HL-60/S4 (cell line): ENCODE measurements around the gene KCNJ10.

ENCODE experiments used
- in situ Hi-C: fragments of 300-500 bp; cut with MboI; formaldehyde crosslinking; loops from 2 replicates; pipeline ENCODE4 v1.14.3; 2022; ENCODE audit warnings: low sequenced_read_pairs

KCNJ10 gene

DNA sequence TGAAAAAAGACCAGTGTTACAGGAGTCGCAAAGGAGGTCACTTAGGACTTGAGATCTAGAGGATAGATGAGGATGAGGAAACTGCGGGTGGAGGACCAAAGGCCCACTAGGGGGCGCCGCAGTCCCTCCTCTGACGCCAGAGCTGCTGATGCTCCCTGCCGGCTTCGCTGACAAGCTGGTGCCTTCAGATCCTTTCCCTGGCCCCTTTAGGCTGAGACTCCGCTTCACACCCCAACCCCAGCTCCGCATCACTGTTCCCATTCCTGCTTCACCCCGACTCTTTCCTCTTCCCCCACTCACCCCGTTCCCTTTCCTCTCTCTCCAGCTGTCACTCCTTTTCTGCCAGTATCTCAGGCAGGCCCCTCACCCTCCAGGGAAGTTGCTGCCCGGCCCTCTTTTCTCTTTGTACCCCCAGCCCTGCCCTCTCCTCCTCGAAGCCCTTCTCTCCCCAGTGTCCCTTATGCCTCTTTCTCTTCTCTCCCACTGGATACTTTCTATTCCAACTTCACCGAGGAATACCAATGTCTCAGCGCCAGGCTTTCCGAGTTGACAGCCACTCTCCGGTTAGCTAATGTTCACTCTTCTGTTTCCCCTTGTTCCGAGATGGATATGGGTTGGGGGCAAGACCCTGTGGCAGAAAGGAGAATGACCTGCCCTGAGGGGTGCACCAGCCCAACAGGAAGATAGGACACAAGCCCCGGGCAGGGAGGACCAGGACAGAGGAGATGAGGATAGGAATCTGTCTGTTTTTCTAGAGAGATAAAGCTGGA, 15.9 kb upstream of the KCNJ10 start:
- in situ Hi-C loops = no loop called here

- in situ Hi-C loops = no loop called here
Measured at GRCh38 chr1:160084771-160085321, 14.9 kb upstream of the KCNJ10 start.

- in situ Hi-C loops = no loop called here
Measured at GRCh38 chr1:160083968-160084770, 14.2 kb upstream of the KCNJ10 start.

DNA sequence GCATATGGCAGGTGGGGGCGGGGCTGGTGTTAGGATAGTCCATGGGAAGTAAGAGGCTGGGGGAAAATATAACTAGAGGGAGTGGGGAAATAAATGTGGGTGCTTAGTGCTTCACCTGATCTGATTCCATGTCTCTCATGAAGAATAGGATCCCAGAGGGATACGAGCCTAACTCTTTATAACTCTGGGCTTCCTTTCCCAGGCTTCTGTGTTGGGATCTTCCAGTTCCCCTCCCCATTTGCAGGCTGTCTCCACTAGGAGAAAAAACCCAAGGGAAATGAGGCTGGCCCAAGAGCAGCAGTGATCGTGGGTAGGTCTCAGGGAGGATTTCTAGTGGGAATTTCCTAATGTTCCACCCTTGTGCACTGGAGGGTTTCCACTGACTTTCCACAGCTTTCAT, 13.0 kb upstream of the KCNJ10 start:
- in situ Hi-C loops = no loop called here

GRCh38 chr1:160082487-160082886, 12.5 kb upstream of the KCNJ10 start:
- in situ Hi-C loops = no loop called here

DNA sequence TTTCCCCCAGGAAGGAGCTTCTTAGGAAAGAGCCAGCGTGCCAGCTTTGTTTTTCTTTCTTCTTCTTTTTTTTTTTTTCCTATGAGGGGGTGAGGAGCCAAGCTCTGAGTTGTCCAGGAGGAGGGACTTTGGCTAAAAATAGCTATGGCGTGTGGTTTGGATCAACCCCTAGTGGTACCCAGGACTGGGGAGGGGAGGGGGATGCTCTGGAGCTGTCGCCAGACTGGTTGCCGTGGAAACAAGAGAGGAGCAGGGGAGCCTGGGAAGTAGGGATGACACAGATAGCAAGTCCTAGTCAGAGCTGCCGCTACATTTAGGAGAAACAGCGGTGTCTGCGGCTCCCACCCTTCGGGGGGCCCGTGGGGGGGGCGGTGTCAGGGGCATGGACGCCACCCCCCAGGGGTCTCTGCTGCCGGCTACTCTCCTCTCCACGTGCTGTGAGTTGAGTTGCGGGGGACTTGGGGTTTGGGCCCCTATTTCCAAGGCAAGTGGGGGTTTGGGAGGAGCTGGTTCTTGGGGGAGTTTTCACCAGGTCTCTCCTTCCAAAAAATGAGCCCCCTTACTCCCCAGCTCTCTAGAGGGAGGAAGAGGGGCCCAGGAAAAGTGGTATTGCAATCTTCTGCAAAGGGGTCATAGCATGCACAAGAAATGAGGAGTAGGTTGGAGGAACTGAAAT, 11.4 kb upstream of the KCNJ10 start, which contains the start of gene KCNJ9:
KCNJ9 (plus strand) TSS at position 278 of the 676 bp plus-strand sequence. CDS start 2,493 bp downstream, outside the sequence.
- in situ Hi-C loops = no loop called here

DNA sequence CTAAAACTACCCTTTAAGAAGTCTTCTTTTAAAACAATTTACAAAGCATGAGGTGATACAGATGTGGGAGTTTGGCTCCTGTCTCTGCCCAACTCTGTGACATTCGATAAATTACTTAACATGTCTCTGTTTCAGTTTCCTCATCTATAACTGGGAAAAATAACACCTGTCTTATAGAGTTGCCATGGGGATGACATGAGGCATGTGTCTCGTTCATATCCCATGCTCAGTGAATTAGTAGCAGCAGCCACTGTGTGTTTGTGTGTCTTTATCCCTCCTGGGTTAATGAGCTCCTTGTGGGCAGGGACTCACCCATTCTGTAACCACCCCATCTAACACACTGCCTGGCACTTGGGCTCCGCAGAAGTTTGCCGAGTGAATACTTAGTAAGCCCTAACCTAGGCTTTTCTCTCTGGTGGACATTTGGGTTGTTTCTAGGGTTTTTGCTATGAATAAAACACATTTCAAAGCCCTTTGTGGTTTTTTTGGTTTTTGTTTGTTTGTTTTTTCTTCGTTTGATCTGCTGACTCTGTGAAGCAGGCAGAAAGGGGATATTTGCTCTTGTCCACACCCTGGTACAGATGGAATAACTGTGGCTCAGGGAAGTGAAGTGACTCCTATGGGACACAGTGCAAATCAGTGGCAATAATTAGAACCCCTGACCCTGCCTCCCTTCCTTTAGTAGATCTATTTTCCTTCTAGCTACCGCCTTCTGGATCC, 10.6 kb upstream of the KCNJ10 start:
- in situ Hi-C loops = no loop called here

DNA sequence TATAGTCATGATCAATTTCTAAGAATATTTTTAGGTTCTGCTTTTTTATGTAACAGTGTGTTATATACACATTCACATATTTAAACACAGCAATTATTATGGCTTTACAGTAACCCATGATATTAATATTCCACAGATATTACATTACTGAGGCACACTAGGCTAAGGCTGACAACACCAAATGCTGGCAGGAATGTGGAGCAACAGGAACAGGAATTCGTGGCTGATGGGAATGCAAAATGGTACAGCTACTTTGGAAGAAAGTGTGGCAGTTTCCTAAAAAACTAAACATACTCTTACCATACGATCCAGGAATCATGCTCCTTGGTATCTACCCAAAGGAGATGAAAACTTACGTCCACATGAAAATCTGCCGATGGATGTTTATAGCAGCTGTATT, 9.5 kb upstream of the KCNJ10 start:
- in situ Hi-C loops = no loop called here

DNA sequence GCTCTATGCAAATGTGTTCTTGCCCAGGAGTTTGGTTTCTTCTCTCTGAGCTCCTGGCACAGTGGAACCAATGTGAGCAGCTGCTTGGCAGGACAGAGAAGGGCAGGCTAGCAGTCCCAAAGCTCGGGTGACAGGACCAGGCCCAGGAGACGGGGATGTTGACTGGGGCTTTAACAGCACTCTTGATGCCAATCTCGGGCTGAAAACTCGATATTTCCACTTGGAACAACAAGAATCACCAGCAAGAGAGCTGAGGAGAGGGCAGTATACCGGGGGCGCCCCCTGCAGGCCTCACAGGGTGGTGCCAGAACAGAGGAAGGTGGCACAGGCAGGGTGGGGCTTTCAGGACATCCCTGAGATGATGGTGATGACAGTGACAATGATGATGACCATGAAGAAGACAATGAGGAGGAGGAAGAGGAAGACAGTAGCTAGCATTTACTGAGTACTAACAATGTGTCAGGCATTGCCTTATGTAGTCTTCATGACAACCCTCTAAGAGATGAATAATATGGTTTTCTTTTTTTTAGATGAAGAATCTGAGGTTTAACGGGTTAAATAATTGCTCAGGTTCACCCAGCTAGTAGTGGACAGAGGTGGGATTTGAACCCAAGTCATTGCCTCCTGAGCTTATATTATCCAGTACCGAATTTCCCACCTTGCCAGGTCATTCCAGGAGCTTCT, 8.7 kb upstream of the KCNJ10 start:
- in situ Hi-C loops = no loop called here

DNA sequence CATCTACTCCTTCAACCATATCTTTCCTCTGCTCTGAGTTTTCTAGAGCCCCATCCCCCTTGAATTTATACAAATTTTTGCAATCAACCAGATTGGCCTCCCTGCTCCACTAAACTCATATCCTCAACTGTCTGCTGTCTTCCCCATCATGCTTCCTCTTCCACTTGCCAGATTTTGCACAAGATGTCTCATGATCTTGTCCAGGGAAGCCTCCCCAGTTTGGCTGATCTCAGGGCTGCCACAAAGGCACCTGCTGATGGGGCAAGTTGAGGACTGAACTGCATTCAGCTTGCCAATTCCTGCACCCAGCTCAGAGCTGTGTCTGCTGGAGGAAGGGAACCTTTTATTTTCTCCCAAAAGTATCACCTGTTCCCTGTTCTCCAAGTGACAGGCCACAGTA, 7.5 kb upstream of the KCNJ10 start:
- in situ Hi-C loops = no loop called here

DNA sequence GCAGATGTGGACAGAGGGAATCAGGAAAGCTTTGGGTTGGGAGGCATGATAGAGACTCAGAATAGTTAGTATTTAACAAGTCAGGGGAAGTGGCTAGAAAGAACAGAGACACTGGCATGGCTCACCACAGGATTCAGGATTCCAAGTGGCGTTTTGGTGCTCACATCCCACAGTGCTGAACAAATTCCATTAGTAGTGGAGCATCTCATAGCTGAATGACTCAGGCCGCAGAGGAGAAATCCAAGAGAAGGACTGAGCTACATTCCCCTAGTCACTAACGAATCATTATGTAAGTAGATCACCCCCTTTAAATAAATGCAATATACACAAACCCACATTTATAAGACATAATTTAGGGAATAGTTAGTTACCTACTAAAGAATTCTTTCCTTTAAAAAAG, 6.3 kb upstream of the KCNJ10 start:
- in situ Hi-C loops = no loop called here

GRCh38 chr1:160075836-160076235, 5.9 kb upstream of the KCNJ10 start:
- in situ Hi-C loops = no loop called here

DNA sequence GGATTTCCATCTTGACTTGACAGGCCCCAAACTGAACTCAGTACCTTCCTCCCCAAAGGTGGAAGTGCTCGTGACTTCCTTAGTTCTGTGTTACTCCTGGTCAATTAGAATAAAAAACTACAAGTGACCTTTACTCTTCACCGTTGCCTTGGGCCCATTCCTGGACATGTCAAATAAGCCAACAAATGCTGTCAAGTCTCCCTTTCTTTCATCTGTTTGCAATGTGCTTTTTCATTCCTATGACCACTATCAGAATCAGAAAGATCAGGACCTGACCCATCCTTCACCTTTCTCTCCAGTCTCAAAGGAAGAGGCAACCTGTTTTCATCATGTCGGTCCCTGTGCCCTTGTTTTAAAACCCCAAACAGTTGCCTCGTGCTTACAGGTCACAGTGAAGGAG, 4.9 kb upstream of the KCNJ10 start:
- in situ Hi-C loops = no loop called here

- in situ Hi-C loops = no loop called here
Measured at GRCh38 chr1:160071289-160071688, 1.3 kb upstream of the KCNJ10 start.

GRCh38 chr1:160070243-160071163, 543 bp upstream of the KCNJ10 start:
- in situ Hi-C loops = no loop called here

- in situ Hi-C loops = no loop called here
Measured at GRCh38 chr1:160068225-160068624, 1.7 kb downstream of the KCNJ10 start.

GRCh38 chr1:160066829-160067745, 2.9 kb downstream of the KCNJ10 start:
- in situ Hi-C loops = no loop called here

DNA sequence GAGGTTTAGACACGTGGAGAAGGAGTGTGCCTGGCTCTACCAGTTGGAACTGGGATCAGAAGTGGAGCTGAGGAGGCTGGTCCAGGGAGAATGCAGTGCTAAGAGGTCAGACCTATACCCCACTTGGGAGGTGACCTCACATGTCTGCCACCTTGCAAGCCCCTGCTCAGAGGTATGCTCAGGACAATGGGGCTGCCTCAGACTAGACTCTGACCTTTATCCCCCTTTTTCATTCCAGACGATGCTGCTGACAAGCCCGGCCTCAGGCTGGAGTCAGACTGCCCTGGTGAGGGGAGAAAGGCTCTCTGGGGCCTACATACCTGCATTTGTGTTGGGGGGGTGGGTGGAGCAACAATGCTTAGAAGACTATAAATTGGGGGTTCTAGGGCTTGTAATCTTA, 5.2 kb downstream of the KCNJ10 start:
- in situ Hi-C loops = no loop called here
